Testis (tissue), 3 donors: Measurements from ENCODE around the gene TMEM19. TPM values are rescaled to one million over a fixed set of nuclear protein-coding genes. Genes with fewer than 3 reads are reported as not detected.

ENCODE experiments used
- DNase-seq: peaks from one replicate; pipeline ENCODE4 v3.0.0-alpha.2; 2019
- H3K27ac ChIP-seq, 2 donors: fragments of 200-600 bp; sonication (generic); one replicate each; pipeline ENCODE4 v1.5.1; 2019
- H3K27me3 ChIP-seq: fragments of 200-600 bp; sonication (generic); one replicate; pipeline ENCODE4 v1.5.1; 2019
- H3K36me3 ChIP-seq: fragments of 200-600 bp; sonication (generic); one replicate; pipeline ENCODE4 v1.5.1; 2017; ENCODE audit warnings: low read depth; ENCODE audit errors: missing control alignments
- H3K4me1 ChIP-seq: fragments of 200-600 bp; sonication (generic); one replicate; pipeline ENCODE4 v1.5.1; 2019
- H3K4me3 ChIP-seq, 2 donors: fragments of 200-600 bp; sonication (generic); one replicate each; pipeline ENCODE4 v1.5.1; 2017 to 2019
- H3K9me3 ChIP-seq: fragments of 200-600 bp; sonication (generic); one replicate; pipeline ENCODE4 v1.5.1; 2017
- POLR2A ChIP-seq: fragments of 450-650 bp; IDR thresholded peaks from one replicate; pipeline ENCODE4 v1.6.1; 2017; ENCODE audit warnings: antibody characterized with exemption, mild to moderate bottlenecking, moderate library complexity
- WGBS, 2 donors: methylation state at CpG; one replicate each; pipeline ENCODE4 v1.1.5; 2018; 5-methylcytosine and 5-hydroxymethylcytosine counted together
- intact Hi-C: fragments of 100-400 bp; cut with DNase I; formaldehyde crosslinking; loops from one replicate; pipeline ENCODE4 v1.15.1; 2023; ENCODE audit warnings: low total_unique reads
- polyA plus RNA-seq: library from polyadenylated mRNA; stranded (reverse); fragments of 350-450 nt; fragmentation: Illumina TruSeq; extraction: RNeasy Lipid Tissue Mini Kit (QIAGEN cat#74804); gene quantifications from one replicate; pipeline ENCODE4 v1.2.3, GENCODE V29; 2014; ENCODE audit warnings: low read depth, low replicate concordance; ENCODE audit not compliant: insufficient read depth
- small RNA-seq, 2 donors: library from RNA; depleted of rRNA; stranded (forward); fragments of <200 nt; gene quantifications; one replicate each; pipeline ENCODE3, GENCODE V24; 2016
- total RNA-seq, 2 donors: library from RNA; depleted of rRNA; stranded (reverse); fragments of >200 nt; gene quantifications; one replicate each; pipeline ENCODE4 v1.2.3, GENCODE V29; 2016
- TF ChIP-seq, protein P1 (sequence below), 3 experiments: fragments of 450-650 bp in 2 of 3; fragments of 200-600 bp in 1 of 3; sonication (generic) in 1 of 3; IDR thresholded peaks; one replicate each; pipeline ENCODE4 v1.5.1; 2016 to 2019; ENCODE audit warnings: antibody characterized with exemption in 3 of 3, mild to moderate bottlenecking in 2 of 3, moderate library complexity in 1 of 3

The TMEM19 gene
- total and polyA plus RNA-seq, 3 donors from 2014 or later, result 11.5 to 16.0 (median 14.9) TPM

DNA sequence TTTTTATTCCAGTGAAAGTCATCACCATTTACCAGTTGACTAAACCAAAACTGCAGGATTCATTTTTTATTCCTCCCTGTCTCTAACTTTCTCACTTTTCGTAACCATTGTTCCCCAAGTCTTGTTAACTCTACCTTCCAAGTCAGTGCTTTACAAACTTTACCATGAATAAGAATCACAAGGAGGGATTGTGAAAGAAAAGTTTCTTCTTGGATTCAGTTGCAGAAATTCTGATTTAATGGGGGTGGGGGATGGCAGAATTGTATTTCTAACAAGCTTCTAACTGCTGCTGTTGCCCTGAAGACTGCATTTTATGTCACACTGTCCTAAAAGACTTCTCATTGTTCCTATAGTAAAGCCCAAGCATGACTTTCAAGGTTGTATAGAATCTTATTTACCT, 63.8 kb downstream of the TMEM19 start:
- Histone ChIP-seq H3K4me3 (no peak overlapping the region), H3K27me3 (no peaks in the 10 kb centered on the region), H3K36me3 (no peaks in the 10 kb centered on the region), H3K9me3 (no peaks in the 10 kb centered on the region), H3K27ac (no peak overlapping the region), H3K4me1 (peaks cover 4% of the 10 kb centered on the region)
- DNase-seq, result no peak
- intact Hi-C loops, result loop anchor here (10.0 kb wide), 1 partner anchor 335 kb away; no protein-coding TSS in a partner anchor
- 91% methylated on average over 1 of the region's 1 CpG for WGBS, 2 donors
- TF ChIP-seq POLR2A, result no peak
- TF ChIP-seq, protein P1, sequence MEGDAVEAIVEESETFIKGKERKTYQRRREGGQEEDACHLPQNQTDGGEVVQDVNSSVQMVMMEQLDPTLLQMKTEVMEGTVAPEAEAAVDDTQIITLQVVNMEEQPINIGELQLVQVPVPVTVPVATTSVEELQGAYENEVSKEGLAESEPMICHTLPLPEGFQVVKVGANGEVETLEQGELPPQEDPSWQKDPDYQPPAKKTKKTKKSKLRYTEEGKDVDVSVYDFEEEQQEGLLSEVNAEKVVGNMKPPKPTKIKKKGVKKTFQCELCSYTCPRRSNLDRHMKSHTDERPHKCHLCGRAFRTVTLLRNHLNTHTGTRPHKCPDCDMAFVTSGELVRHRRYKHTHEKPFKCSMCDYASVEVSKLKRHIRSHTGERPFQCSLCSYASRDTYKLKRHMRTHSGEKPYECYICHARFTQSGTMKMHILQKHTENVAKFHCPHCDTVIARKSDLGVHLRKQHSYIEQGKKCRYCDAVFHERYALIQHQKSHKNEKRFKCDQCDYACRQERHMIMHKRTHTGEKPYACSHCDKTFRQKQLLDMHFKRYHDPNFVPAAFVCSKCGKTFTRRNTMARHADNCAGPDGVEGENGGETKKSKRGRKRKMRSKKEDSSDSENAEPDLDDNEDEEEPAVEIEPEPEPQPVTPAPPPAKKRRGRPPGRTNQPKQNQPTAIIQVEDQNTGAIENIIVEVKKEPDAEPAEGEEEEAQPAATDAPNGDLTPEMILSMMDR (IDR thresholded peaks at IDR 0.05), result no peak

GRCh38 chr12:71752891-71753290, 67.0 kb downstream of the TMEM19 start:
- Histone ChIP-seq H3K27me3 (no peaks in the 10 kb centered on the region), H3K4me3 (no peak overlapping the region), H3K9me3 (no peaks in the 10 kb centered on the region), H3K4me1 (peaks cover 15% of the 10 kb centered on the region), H3K27ac (no peak overlapping the region), H3K36me3 (no peaks in the 10 kb centered on the region)
- DNase-seq, result no peak
- 89 to 93% methylated on average over 1 of the region's 1 CpG for WGBS, 2 donors
- no peak for TF ChIP-seq POLR2A
- TF ChIP-seq, protein P1 (IDR thresholded peaks at IDR 0.05), result no peak
- intact Hi-C loops, result no loop called here

Small RNA genes within 50 kb of the gene (small RNA-seq; reads per million reads assigned to genes)
- gene RF00560, result 0 reads per million in 2 donors

Other genes starting within 250 kb of the TMEM19 start
- gene LGR5, start 246.3 kb upstream of the TMEM19 start, total RNA-seq, result under 1 TPM; 0.31 to 0.39 TPM
- 0.25 TPM for gene LGR5, start 246.3 kb upstream of the TMEM19 start, polyA plus RNA-seq
- gene ZFC3H1, start 22.2 kb upstream of the TMEM19 start, total RNA-seq, result 100 to 1,000 TPM in 1 of 2 donors, 10 to 100 TPM in 1; 83.7 to 144 TPM
- 24.1 TPM for gene ZFC3H1, start 22.2 kb upstream of the TMEM19 start, polyA plus RNA-seq
- gene THAP2, start 21.8 kb upstream of the TMEM19 start, total RNA-seq, result 10 to 100 TPM in 1 of 2 donors, 1 to 10 TPM in 1; 7.7 to 13.4 TPM
- 25.8 TPM for gene THAP2, start 21.8 kb upstream of the TMEM19 start, polyA plus RNA-seq
- 10 to 100 TPM; 13.3 to 27.1 TPM for gene RAB21, start 68.8 kb downstream of the TMEM19 start, total RNA-seq
- 56.9 TPM for gene RAB21, start 68.8 kb downstream of the TMEM19 start, polyA plus RNA-seq
- gene TBC1D15, start 153.7 kb downstream of the TMEM19 start, total RNA-seq, result 10 to 100 TPM; 42.3 to 44.0 TPM
- 52.9 TPM for gene TBC1D15, start 153.7 kb downstream of the TMEM19 start, polyA plus RNA-seq